ENCODE data around the gene CFAP70.

CFAP70 gene

DNA sequence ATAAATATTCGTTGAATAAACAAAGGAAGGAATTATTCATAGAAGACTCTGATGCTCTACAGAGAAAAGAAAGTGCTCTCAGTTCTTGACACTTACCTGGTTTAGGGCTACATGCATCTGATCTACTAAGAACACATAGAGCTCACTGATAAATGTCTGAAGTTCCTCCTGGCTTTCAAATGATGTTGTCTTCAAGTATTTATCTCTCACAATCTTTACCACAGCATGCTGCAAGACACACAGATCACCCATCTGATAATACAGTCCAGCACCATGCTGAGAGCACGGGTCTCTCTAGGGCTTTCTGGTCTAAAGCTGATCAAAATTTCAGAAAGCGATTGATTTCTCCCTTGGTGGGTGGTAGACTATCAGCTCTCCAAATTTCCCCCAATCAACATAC, 61.7 kb downstream of the CFAP70 start:
- POLR2A ChIA-PET, result no interaction called here
- H3K4me3 ChIP-seq (ENCODE audit: low read depth, low read length), result no peak overlapping the region
- CTCF ChIA-PET, result no interaction called here
- DNase-seq (ENCODE audit: low read depth, low spot score), result no peak
- TF ChIP-seq, protein P1, sequence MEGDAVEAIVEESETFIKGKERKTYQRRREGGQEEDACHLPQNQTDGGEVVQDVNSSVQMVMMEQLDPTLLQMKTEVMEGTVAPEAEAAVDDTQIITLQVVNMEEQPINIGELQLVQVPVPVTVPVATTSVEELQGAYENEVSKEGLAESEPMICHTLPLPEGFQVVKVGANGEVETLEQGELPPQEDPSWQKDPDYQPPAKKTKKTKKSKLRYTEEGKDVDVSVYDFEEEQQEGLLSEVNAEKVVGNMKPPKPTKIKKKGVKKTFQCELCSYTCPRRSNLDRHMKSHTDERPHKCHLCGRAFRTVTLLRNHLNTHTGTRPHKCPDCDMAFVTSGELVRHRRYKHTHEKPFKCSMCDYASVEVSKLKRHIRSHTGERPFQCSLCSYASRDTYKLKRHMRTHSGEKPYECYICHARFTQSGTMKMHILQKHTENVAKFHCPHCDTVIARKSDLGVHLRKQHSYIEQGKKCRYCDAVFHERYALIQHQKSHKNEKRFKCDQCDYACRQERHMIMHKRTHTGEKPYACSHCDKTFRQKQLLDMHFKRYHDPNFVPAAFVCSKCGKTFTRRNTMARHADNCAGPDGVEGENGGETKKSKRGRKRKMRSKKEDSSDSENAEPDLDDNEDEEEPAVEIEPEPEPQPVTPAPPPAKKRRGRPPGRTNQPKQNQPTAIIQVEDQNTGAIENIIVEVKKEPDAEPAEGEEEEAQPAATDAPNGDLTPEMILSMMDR (IDR thresholded peaks at IDR 0.05; ENCODE audit: insufficient read depth, low read length, missing control alignments), result no peak

DNA sequence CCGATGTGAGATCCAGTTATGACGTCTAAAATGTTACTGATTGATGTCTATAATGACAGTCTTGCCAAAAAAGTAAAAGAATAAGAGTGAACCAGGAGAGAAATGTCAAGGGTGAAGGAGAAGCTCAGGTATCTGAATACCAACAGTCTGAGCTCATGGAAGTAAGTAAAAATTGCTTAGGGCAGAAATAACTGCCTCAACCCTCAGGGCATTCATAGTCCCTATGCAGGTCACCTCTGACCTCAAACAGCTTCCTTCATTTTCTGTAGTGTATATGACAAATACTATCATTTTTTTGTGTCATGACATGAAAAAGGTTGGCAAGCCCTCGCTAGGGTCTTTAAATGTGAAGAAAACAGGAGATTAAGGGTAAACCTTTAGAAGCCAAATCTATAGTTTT, 65.2 kb downstream of the CFAP70 start:
- H3K4me3 ChIP-seq (ENCODE audit: low read depth, low read length), result no peak overlapping the region
- POLR2A ChIA-PET, result no interaction called here
- CTCF ChIA-PET, result no interaction called here
- TF ChIP-seq, protein P1 (IDR thresholded peaks at IDR 0.05; ENCODE audit: insufficient read depth, low read length, missing control alignments), result no peak
- DNase-seq (ENCODE audit: low read depth, low spot score), result no peak

DNA sequence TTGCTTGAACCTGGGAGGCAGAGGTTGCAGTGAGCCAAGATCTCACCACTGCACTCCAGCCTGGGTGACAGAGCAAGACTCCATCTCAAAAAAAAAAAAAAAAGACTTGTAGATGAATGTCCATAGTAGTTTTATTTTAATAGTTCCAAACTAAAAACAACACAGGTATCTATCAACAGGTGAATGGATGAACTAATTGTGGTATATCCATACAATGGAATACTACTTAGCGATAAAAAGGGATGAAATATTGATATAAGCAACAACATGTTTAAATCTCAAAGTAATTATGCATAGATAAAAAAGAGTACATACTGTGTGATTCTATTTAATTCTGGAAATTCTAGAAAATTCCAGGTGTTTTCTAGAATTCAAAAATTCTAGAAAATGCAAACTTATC, 68.7 kb downstream of the CFAP70 start:
- TF ChIP-seq, protein P1 (IDR thresholded peaks at IDR 0.05; ENCODE audit: insufficient read depth, low read length, missing control alignments), result no peak
- H3K4me3 ChIP-seq (ENCODE audit: low read depth, low read length), result no peak overlapping the region
- DNase-seq (ENCODE audit: low read depth, low spot score), result no peak
- CTCF ChIA-PET, result no interaction called here
- POLR2A ChIA-PET, result no interaction called here

DNA sequence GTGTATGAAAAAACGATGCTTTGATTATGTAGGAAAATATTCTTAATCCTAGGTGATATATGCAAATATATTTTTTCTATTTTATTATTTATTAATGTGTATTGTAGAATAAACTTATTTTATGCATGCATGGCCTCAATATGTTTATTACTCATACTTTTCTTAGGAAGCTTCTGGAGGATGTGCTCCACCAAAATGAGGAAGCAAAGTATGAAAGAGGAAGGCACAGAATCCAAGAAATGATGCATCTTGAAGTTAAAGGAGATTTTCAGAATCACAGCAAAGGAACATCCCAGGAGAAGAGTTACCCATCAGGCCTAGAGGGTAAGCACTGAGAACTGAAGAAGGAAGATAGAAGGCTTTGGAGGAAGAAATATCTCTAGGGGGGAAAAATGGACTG, 71.2 kb downstream of the CFAP70 start:
- DNase-seq (ENCODE audit: low read depth, low spot score), result no peak
- ChIA-PET POLR2A (no interaction called here), CTCF (no interaction called here)
- TF ChIP-seq, protein P1 (IDR thresholded peaks at IDR 0.05; ENCODE audit: insufficient read depth, low read length, missing control alignments), result no peak
- no peak overlapping the region for H3K4me3 ChIP-seq (ENCODE audit: low read depth, low read length)

DNA sequence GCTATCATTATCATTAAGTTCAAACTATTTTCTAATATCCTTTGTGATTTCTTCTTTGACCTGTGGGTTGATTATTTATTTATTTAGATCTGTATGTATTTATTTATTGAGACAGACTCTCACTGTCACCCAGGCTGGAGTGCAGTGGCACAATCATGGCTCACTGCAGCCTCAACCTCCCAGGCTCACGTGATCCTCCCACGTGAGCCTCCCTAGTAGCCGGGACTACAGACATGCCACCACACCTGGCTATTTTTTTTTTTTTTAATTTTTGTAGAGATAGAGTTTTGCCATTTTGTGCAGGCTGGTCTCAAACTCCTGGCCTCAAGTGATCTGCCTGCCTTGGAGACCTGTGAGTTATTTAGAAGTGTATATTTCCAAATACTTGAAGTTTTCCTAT, 77.6 kb downstream of the CFAP70 start:
- no peak for DNase-seq (ENCODE audit: low read depth, low spot score)
- H3K4me3 ChIP-seq (ENCODE audit: low read depth, low read length), result no peak overlapping the region
- TF ChIP-seq, protein P1 (IDR thresholded peaks at IDR 0.05; ENCODE audit: insufficient read depth, low read length, missing control alignments), result no peak
- ChIA-PET POLR2A (no interaction called here), CTCF (interaction anchor here (1.0 kb wide), 1 partner anchor 17 kb away, joined by 5 read pairs; no protein-coding TSS in a partner anchor)

DNA sequence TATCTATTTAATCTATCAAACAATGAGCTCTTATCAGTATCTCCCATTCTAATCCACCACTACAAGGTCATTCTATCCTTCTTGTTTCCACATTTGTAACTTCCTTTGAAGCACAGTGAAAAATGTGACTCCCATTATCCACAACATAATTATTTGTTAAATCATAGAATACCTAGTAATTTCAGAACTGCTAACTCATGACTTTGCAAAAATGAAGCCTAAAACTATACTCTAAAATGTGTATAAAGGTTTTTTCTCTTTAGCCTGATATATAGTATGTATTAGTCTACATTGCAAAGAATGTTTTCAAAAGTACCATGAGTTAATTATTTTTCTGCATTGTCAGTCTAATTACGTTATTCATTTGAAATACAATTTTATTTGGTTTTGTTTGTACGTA, 94.2 kb downstream of the CFAP70 start:
- CTCF ChIA-PET, result interaction anchor here (1.0 to 2.9 kb wide), 13 partner anchors 9 to 265 kb away, joined by 3 to 26 read pairs (median 5); partner anchors contain the start of genes CFAP70, DNAJC9 and MRPS16
- DNase-seq (ENCODE audit: low read depth, low spot score), result no peak
- POLR2A ChIA-PET, result no interaction called here
- no peak overlapping the region for H3K4me3 ChIP-seq (ENCODE audit: low read depth, low read length)
- TF ChIP-seq, protein P1 (IDR thresholded peaks at IDR 0.05; ENCODE audit: insufficient read depth, low read length, missing control alignments), result no peak

Data from AG04449 (cell line).